ENCODE measurements around the gene NFKBIA.
A peak's percentile ranks its signal among the peaks of the same experiment; 100 is the strongest.
"Not testable (repeated sequence)": the region's sequence is repeated elsewhere in the genome, so short reads cannot be mapped to it uniquely, and the experiment has no call there.

NFKBIA gene

GRCh38 chr14:35408026-35408425 is 3.5 kb upstream of the NFKBIA start:
- DNase-seq (ENCODE audit: low read depth): no peak

DNA sequence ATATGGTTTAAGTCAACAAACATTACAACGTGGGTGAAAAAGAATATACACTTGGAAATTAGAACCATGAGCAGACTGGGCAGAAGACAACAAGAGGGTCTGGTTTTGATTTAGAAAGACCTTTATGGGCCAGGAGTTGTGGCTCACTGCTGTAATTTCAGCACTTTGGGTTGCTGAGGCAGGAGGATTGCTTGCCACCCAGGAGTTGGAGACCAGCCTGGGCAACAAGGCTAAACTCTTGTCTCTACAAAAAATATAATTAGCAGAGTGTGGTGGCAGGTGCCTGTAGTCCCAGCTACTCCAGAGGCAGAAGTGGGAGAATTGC is 2.7 kb upstream of the NFKBIA start:
- no peak for DNase-seq (ENCODE audit: low read depth)

GRCh38 chr14:35406506-35407305 is 2.2 kb upstream of the NFKBIA start:
- no peak for DNase-seq (ENCODE audit: low read depth)

- no peak for DNase-seq (ENCODE audit: low read depth)
Measured at GRCh38 chr14:35406090-35406489, 1.5 kb upstream of the NFKBIA start.

DNA sequence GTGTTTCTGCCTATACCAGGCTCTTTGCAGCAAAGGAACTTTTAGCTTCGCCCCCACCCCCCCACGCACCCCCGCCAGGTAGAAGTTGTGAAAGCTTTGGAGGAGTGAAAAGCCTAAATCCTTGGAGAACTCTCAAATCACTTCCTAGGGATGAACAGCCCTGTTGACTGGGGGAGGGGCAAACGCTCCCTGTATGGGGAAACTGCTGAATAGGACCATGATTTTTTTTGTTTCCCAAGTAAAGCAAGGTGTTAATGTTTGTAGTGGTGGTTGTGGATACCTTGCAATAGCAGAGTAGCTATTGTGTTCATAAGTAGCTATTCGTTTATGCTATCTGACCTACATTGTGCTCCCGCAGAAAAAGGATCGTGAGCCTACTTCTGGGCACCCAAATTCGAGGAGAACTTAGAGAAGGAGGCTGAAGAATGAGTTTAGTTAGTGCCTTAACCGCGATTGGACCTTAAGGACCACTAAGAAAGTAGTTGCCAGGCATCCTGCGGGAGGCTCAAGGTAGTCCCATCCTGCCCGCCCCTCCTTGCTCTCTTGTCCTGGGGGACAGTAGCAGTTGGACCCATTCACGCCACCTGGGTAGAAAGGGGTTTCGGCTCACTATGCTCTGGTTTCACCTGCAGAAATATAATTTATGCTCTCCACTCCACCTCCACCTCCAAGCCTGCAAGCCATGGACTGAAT is 901 bp upstream of the NFKBIA start:
- DNase-seq (ENCODE audit: low read depth): no peak

GRCh38 chr14:35403603-35404448 is 723 bp downstream of the NFKBIA start:
- peak; percentile 95 for DNase-seq (ENCODE audit: low read depth)

- peak; percentile 52 for DNase-seq (ENCODE audit: low read depth)
Measured at GRCh38 chr14:35403114-35403602, 1.4 kb downstream of the NFKBIA start.

DNA sequence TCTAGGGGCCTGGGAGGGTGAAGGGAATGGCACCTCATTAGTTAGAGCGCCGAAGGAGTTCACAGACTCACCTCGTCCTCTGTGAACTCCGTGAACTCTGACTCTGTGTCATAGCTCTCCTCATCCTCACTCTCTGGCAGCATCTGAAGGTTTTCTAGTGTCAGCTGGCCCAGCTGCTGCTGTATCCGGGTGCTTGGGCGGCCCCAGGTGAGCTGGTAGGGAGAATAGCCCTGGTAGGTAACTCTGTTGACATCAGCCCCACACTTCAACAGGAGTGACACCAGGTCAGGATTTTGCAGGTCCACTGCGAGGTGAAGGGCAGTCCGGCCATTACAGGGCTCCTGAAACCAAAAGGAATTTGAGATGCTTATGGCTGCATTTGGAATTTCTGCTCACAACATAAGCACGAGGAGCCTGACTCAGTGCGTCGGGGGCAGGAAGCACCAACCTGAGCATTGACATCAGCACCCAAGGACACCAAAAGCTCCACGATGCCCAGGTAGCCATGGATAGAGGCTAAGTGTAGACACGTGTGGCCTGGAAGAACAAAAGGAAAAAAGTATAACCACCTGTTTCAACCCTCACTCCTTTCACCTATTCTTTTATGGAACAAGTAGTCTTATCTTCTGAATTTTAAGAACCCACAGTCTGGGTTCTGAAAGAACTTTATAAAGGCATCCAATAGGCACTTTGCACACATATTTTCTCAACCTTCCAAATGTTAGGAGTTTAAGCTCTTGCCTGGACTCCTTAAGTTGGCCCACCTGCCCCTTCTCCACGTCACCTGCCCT is 2.0 kb downstream of the NFKBIA start:
- no peak for DNase-seq (ENCODE audit: low read depth)

DNA sequence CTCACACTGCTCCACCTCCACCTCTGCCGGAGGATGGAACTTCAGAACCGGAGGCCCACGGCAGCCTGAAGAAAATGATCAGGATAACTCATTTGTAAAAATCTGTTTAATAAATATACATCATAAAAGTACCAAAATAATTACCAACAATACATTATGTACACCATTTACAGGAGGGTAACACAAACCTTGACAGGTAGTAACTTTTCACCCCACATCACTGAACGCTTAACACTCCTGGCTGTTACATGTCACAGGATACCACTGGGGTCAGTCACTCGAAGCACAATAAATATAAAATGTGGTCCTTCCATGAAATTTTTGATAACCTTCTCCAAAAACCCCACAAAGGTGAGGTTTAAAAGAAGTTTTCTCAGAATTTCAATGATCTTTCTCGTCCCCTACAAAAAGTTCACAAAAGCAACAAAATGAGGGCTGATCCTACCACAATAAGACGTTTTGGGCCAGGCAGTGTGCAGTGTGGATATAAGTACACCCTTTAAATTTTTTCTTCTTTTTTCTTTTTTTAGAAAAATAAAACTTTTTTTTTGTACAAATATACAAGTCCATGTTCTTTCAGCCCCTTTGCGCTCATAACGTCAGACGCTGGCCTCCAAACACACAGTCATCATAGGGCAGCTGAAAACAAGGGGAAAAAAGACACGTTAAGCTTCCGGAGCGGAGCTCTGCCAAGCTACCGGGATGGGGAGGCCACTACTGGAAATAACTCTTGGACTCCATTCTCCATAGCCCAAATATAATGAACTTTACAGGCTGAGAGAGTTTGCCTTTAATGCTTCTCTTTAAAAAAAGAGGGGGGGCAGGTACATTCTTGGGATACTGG is 2.9 kb downstream of the NFKBIA start:
- DNase-seq (ENCODE audit: low read depth): no peak

DNA sequence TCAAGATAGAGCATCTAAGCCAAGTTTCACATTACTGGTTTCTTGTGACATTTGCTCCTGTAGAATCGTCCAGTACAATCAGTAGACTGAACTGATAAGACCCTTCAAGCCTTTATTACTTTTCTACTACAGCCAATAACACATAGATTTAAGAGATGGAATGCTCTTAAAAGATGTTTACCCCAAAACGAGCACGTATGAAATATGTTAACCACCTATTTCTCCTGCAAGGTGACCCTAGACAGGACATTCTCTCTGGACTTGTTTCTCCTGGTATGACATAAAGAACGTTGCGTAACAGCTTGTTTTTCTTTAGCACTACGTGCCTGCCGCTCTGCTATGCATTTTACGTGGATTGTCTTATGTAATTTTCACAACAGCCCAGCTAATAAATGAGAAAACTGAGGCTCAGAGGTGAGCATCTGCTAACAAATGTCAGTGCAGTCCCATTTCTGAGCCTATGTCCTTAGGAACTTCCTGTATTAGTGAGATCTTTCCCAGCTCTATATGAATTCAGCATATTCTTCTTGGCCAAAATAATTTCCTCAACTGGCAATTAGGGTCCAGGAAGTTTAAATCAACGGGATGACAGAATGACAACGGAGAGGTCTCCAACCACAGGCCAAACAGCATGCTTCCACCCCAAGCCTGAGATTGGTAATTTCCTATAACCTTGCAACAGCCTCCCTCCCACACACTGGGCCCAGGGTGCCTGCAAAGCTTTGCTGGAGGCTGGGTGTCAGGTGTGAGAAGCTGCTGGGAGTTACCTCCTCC is 3.7 kb downstream of the NFKBIA start:
- DNase-seq (ENCODE audit: low read depth): peak; percentile 49

DNA sequence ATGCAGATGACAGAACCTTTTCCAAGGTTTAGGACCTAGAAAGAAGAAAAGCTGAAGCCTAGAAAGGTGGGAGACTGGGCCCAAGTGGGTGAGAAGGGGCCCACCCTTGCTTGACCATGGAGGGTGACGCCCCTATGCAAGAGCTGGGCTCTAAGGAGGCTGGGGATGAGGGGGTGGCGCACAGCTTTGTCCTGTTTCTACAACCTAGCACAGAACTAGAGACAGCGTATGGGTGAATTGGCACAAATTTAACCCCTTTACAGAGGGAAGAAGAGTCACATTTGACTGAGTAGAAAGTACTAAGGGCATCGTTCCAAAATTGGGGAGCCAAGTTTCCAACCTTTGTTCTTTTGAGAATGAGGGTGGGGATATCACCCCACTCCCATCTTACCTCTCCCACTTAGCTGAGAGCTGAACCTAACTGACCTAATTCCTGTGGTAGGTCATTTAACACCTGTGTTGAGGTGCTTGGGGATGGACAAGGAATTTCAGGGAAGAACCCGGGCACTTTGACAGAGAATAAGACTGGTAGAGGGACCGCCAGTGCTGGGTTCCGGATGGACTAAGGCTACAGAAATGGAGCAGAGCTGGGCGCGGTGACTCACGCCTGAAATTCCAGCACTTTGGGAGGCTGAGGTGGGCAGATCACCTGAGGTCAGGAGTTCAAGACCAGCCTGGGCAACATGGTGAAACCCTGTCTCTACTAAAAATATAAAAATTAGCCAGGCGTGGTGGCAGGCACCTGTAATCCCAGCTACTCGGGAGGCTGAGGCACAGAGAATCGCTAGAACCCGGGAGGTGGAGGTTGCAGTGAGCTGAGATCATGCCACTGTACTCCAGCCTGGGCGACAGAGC is 5.2 kb downstream of the NFKBIA start:
- DNase-seq (ENCODE audit: low read depth): no peak

DNA sequence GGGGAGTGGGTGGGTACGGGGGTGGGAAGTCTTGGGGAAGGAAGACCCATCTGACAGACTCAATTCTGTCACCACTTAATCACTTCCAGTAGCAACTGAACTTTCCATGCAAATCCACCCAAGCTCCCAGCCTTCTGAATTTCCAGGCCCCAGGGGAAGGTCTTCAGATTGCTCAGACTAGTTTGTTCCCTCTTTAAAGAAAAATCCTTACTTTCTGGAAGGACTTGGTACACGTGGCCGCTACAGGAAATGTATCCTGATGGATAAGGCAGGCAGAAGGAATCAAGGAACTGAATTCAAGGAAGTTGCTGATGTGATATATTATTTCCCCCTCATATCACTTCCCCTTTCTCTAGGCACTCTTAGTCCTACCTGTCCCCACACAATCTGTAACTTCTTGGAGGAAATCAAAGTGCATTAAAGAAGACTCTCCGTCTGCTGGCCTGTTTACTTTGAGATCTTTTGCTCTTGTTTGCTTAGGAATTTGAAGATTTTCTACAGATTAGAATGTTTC is 6.4 kb downstream of the NFKBIA start:
- DNase-seq (ENCODE audit: low read depth): no peak

DNA sequence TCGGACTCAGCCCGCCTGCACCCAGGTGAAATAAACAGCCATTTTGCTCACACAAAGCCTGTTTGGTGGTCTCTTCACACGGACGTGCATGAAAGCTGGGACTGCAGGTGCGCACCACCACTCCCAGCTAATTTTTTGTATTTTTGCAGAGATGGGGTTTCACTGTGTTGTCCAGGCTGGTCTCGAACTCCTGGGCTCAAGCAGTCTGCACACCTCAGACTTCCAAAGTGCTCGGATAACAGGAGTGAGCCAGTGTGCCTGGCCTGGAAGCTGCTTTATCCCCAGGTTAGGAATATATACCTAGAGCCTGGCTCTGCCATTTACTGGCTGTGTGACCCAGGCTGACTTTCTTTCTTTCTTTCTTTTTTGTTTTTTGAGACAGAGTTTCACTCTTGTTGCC is 7.9 kb downstream of the NFKBIA start:
- DNase-seq (ENCODE audit: low read depth): not testable (repeated sequence)

- no peak for DNase-seq (ENCODE audit: low read depth)
Measured at GRCh38 chr14:35395283-35395682, 9.3 kb downstream of the NFKBIA start.

DNA sequence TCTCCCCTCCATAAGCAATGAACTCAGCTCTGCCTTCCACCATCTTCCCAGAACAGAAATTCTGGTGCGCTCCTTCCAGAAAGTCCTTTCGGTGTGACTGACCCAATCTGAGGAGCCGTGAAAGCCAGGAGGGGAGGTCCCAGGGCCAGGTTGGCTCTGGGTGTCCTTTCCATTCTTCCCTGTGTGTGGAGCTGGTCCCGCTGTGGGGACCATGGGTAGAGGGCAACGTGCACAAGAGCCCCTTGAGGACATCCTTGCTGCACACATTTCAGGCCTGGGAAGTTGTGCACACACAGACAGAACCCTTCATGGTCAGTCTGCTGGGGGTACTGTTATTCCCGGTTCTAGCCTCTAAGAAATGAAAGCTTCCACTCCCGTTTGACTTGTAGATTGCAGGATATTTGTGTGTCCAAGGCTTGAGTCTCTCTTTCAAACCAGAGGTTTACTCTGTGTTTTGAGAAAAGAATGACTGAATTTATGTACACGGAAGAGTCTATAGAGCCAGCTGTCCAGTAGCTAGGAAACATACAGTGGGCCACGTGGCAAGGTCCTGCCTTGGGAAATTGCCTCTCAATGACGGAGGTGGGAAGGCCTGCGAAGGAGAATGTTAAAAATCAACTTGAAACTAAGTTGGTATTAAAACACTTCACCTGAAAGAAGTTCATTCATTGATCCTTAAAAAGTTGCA is 10.1 kb downstream of the NFKBIA start:
- no peak for DNase-seq (ENCODE audit: low read depth)

DNA sequence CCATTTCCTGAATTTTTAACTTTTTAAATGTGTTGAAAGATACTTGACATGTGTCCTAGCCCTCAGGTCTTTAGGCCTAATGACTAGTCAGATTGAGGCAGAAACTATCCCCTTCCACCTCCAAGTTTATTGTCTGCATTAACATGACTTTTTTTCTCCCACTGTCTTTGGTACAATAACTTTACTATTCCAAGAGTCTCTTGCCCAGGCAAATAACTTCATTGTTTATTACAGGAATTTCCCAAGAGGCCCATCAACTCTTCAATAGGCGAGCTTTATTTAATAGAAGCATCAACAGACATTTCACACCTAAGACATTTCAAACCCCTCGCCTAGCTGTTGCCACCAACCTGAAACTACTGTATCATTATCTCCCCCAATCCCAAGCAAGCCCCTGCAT is 10.7 kb downstream of the NFKBIA start:
- DNase-seq (ENCODE audit: low read depth): no peak

DNA sequence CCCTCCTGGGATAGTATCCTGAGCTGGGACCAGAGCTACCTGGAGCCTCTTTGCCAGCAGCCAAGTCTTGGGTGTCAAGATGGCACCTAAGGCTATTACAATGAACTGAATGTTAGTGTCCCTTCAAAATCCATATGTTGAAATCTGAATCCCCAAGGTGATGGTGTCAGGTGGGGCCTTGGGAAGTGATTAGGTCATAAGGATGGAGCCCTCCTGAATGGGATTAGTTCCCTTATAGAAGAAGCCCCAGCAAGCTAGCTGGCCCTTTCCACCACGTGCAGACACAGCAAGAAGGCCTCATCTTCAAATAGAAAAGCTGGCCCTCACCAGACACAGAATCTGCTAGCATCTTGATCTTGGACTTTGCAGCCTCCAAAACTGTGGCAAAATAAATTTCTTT is 12.4 kb downstream of the NFKBIA start:
- no peak for DNase-seq (ENCODE audit: low read depth)

- no peak for DNase-seq (ENCODE audit: low read depth)
Measured at GRCh38 chr14:35391388-35391710, 13.2 kb downstream of the NFKBIA start.

All from activated T-helper 9 cell treated with anti-CD3 and anti-CD28 coated beads, Interleukin-2, amount 50 U/mL, for 16 hours (primary cell).